SHP77 treated with DMSO at 0.1 percent for 48 hours (cell line): ENCODE data around the gene TMC8.
A peak's percentile ranks its signal among the peaks of the same experiment; 100 is the strongest.
"Not testable (repeated sequence)": the region's sequence is repeated elsewhere in the genome, so short reads cannot be mapped to it uniquely, and the experiment has no call there.

Experiments used
- DNase-seq: peaks from one replicate; lab custom pipeline; 2025; lab: John Stamatoyannopoulos, UW

Gene TMC8

GRCh38 chr17:78130437-78131101 lies at the start of gene TMC8:
TMC8 (plus strand) TSS chr17:78130771; CDS start chr17:78131589, 818 bp downstream.
- DNase-seq, result no peak

DNA sequence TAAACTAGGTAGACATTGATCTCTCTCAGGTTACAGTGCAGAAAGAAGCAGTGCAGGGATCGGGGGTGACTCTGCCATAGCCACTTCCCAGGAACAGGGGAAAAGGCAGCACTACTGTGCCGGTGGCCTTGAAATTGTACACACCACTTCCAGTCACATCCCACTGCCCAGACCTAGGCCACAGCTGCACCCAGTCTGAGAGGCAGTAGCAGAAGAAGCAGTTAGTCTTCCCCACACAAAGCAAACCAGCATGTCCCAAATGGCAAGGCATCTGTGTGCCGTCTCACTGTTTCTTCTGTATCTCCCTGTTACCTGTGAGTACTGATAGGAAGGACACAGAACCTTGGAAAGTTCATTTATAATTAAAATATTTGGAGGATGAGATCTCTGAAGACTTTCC lies 49.0 kb upstream of the TMC8 start:
- DNase-seq, result peak; percentile 58

DNA sequence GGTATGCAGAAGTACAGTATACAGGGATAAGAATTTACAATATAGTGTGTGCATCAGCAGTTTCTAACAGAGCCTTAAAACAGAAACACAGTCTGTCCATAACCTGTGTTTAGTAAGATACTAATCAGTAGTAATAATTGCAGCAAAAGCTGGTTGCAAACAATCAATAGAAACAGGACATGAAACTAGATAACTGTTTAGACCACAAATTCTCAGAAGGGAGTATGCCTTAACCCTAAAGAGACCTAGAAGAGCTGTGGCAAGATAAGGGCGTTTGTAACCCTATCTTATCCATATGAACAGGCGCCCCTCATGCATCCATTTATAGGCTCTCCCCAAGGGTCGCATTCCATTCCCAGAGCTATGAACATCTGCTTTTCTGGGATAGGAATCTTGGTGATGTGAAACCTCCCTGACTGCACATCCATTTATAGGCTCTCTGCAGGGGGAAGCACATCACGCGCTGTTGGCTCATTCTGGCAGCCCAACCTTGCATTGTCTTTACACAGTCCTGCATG lies 48.2 kb upstream of the TMC8 start:
- not testable (repeated sequence) for DNase-seq

DNA sequence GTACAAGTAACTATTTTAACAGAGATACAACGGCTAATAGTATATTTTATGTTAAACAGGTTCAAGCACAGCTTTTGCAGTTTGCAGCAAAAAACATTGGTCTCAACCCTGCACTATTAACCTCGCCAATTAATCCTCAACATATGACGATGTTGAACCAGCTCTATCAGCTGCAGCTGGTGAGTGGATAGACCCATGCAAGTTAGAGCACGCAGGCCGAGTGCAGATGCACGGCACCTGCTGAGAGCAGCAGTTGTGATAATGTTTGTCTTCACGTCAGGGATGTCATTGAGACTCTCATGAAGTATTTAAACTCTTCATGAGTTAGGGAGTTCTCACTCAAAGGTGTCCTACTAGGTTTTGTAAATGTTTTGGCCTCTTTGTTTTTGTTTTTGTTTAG lies 47.6 kb upstream of the TMC8 start:
- DNase-seq, result peak; percentile 90

DNA sequence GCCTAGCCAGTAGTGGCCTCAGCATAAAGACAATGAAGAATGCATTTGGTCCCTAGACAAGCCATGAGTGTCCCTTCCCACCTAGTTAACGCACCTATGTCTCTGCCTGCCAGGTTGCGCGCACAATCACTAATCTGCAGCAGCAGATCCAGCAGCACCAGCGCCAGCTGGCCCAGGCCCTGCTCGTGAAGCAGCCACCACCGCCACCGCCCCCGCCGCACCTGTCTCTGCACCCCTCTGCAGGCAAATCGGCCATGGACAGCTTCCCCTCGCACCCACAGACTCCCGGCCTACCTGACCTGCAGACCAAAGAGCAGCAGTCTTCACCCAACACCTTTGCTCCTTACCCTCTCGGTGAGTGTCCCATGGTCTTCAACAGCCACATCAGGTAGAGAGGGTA lies 43.8 kb upstream of the TMC8 start:
- no peak for DNase-seq

- DNase-seq, result no peak
Measured at GRCh38 chr17:78088529-78088928, 42.0 kb upstream of the TMC8 start.

GRCh38 chr17:78089576-78090281 lies 40.8 kb upstream of the TMC8 start:
- no peak for DNase-seq

DNA sequence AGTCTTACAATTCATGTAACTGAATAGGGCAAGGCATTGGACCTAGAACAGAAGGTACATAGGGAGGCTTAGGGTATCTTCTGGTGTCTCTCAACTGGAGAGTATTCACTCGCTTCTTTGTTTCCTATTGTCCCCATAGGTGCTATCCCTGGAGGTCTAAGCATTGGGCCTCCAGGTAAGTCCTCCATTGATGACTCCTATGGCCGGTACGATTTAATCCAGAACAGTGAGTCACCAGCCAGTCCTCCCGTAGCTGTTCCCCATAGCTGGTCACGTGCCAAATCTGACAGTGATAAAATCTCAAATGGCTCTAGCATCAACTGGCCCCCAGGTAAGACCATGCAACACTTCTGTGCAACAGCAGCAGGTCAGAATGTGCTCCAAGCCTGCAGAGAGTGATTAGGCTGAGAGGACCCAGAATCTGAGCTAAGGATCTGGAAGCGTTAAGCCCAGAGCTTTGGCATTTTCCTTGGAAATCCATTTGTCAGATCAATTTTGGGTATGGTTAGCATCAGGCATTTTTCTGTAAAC lies 37.7 kb upstream of the TMC8 start:
- DNase-seq, result no peak

- no peak for DNase-seq
Measured at GRCh38 chr17:78095035-78095434, 35.5 kb upstream of the TMC8 start.

GRCh38 chr17:78096093-78096492 lies 34.5 kb upstream of the TMC8 start:
- DNase-seq, result no peak

- DNase-seq, result no peak
Measured at GRCh38 chr17:78101112-78101511, 29.5 kb upstream of the TMC8 start.

- DNase-seq, result no peak
Measured at GRCh38 chr17:78101542-78101941, 29.0 kb upstream of the TMC8 start.

DNA sequence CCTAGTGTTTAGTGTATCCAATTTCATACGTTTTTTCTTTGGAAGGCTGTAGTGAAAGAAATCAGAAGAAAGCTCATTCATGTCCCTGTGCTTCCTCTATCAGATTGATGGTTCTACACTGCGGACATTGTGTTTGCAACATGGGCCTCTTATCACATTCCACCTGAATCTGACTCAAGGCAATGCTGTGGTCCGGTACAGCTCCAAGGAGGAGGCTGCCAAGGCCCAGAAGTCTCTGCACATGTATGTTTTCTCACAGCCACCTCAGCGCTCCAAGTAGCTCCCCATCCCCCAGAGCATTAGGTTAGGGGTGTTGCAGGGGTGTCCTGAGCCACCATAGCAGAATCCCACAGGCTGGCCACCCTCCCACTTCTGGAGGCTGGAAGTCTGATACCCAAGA lies 27.3 kb upstream of the TMC8 start:
- no peak for DNase-seq

DNA sequence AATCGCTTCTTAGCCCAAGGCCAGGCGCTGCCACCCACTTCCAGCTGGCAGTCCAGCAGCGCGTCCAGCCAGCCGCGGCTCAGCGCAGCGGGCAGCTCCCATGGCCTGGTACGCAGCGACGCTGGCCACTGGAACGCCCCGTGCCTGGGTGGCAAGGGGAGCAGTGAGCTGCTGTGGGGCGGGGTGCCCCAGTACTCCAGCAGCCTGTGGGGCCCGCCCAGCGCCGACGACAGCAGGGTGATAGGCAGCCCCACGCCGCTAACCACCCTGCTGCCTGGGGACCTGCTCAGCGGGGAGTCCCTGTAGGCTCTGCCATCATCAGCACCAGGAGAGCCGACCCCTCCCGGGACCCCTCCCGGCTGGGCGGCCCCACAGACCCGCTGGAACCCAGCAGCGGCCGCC lies 26.0 kb upstream of the TMC8 start:
- DNase-seq, result no peak

DNA sequence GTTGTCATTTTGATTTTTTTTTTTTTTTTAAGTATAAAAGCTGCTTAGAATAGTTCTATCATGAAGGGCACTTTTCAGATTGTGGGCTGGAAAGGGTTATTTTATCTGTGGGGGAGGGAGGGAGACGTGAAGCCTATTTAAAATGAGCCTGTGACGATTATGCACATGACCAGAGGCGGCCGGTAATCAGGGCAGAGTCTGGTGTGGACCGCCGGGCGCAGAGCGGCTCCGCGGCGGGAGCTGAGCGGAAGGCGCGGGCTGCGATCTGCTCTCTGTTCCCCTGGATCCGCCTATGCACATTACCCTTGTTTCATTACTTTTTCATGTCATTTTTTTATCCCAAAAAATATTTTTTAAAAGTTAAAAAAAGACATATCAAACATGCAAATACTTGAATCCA lies 25.5 kb upstream of the TMC8 start:
- no peak for DNase-seq

DNA sequence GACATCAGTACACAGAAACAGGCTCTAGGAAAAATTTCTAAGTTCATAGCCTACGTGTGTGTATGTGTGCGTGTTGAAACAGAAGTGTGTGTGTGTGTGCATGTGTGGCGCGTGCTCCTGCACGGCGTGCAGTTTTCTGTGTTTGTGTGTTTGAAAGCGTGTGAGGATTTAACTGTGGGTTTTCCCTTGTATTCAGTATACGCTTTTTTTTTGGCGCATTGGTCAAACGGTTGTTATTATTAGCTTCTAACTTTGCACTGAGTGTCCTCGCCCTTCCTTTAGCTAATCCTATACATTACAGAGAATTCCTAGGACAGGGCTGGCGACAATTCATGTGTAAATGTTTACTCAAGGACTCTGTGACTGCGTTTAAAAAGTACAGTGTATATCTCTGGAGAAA lies 25.0 kb upstream of the TMC8 start:
- DNase-seq, result no peak

DNA sequence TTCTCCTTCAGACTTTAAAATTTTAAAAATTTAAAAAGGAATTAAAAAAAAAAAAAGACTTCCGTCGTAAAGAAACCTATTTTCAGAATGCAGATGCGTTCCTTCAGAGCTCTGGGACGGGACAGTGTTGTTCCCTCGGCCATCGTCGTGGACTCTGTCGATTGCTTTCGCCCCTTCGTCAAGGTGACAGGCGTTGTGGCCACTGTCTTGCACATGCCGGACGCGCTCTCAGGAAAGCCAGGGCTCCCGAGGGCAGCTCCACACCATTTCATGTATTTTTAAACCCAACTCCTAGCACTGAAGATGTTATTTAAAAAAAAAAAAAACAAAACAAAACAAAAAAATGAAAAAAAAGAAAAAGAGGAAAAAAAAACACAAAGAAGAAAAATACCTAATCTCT lies 24.4 kb upstream of the TMC8 start:
- DNase-seq, result no peak

DNA sequence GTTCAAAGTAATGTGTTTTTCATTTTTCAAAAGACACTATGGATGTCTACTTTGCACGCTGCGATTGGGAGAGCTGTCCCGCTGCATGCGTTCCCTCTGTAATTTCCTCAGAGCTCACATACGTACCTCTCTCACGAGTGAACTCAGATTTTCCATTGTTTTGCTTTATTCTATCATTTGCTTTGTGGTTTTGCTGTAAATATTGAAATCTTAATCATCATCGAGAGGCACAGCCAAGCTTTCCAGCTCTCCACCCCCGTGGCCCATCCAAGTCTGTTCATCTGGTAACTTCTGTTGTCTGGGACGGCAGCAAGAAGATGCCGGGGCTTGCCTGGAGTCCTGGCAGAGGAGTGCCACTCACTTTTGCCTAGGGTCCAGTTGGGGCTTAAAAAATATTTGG lies 23.1 kb upstream of the TMC8 start:
- DNase-seq, result no peak

- no peak for DNase-seq
Measured at GRCh38 chr17:78107976-78108725, 22.4 kb upstream of the TMC8 start.

GRCh38 chr17:78108726-78109488 lies 21.7 kb upstream of the TMC8 start:
- no peak for DNase-seq

- DNase-seq, result no peak
Measured at GRCh38 chr17:78109489-78109761, 21.1 kb upstream of the TMC8 start.

- DNase-seq, result no peak
Measured at GRCh38 chr17:78110363-78111015, 20.1 kb upstream of the TMC8 start.
